Measurements from ENCODE around the gene NSMCE1. TPM values are rescaled to one million over a fixed set of nuclear protein-coding genes. Genes with fewer than 3 reads are reported as not detected.

The NSMCE1 gene
- total RNA-seq, 8 experiments from 2014 or later: 52.1 to 81.8 (median 59.5) TPM

GRCh38 chr16:27221576-27222248, 46.9 kb downstream of the NSMCE1 start:
- Histone ChIP-seq H3K4me3 (no peak overlapping the region), H3K27ac (no peak overlapping the region), H3K4me1 (replicated peaks in 1 of 2) (peaks cover 0 to 9% of the 10 kb centered on the region in 2 donors)
- in situ Hi-C loops (cut with MboI; ENCODE audit: low pct_unique_long_range_greater_than_20kb in 2 of 9, low sequenced_read_pairs in 9 of 9, unreplicated experiment in 9 of 9): no loop called here
- ATAC-seq (replicated peaks in 6 of 8): no peak
- WGBS, 10 experiments: 27 to 100% (median 99%) methylated on average over 1 to 7 of the region's 8 CpGs; no CpG with 5 or more reads in 3 of the 10 experiments

GRCh38 chr16:27220991-27221390, 47.6 kb downstream of the NSMCE1 start:
- WGBS, 10 experiments: 38 to 100% (median 86%) methylated on average over 1 to 14 of the region's 16 CpGs; no CpG with 5 or more reads in 4 of the 10 experiments
- in situ Hi-C loops (cut with MboI; ENCODE audit: low pct_unique_long_range_greater_than_20kb in 2 of 9, low sequenced_read_pairs in 9 of 9, unreplicated experiment in 9 of 9): no loop called here
- H3K27ac ChIP-seq: no peak overlapping the region
- H3K4me3 ChIP-seq: no peak overlapping the region
- ATAC-seq (replicated peaks in 6 of 8): no peak
- H3K4me1 ChIP-seq (replicated peaks in 1 of 2): peaks cover 0 to 9% of the 10 kb centered on the region in 2 donors

GRCh38 chr16:27220527-27220926, 48.0 kb downstream of the NSMCE1 start:
- in situ Hi-C loops (cut with MboI; ENCODE audit: low pct_unique_long_range_greater_than_20kb in 2 of 9, low sequenced_read_pairs in 9 of 9, unreplicated experiment in 9 of 9): no loop called here

GRCh38 chr16:27220120-27220519, 48.5 kb downstream of the NSMCE1 start:
- no peak overlapping the region for H3K27ac ChIP-seq
- in situ Hi-C loops (cut with MboI; ENCODE audit: low pct_unique_long_range_greater_than_20kb in 2 of 9, low sequenced_read_pairs in 9 of 9, unreplicated experiment in 9 of 9): no loop called here
- 40 to 94% (median 84%) methylated on average over 1 to 5 of the region's 9 CpGs; no CpG with 5 or more reads in 4 of the 10 experiments for WGBS, 10 experiments
- no peak overlapping the region for H3K4me3 ChIP-seq
- no peak for ATAC-seq (replicated peaks in 6 of 8)
- peaks cover 0 to 9% of the 10 kb centered on the region in 2 donors for H3K4me1 ChIP-seq (replicated peaks in 1 of 2)

More at GRCh38 chr16:27220527-27220926, 48.0 kb downstream of the NSMCE1 start:
- Histone ChIP-seq H3K27ac (no peak overlapping the region), H3K4me1 (replicated peaks in 1 of 2) (peaks cover 0 to 9% of the 10 kb centered on the region in 2 donors), H3K4me3 (no peak overlapping the region)
- no peak for ATAC-seq (replicated peaks in 6 of 8)
- 71 to 100% (median 86%) methylated on average over 1 to 4 of the region's 8 CpGs; no CpG with 5 or more reads in 3 of the 10 experiments for WGBS, 10 experiments

- in situ Hi-C loops (cut with MboI; ENCODE audit: low pct_unique_long_range_greater_than_20kb in 2 of 9, low sequenced_read_pairs in 9 of 9, unreplicated experiment in 9 of 9): no loop called here
- WGBS, 10 experiments: 50 to 100% (median 76%) methylated on average over 1 to 7 of the region's 10 CpGs; no CpG with 5 or more reads in 3 of the 10 experiments
- H3K27ac ChIP-seq: no peak overlapping the region
- peaks cover 0 to 9% of the 10 kb centered on the region in 2 donors for H3K4me1 ChIP-seq (replicated peaks in 1 of 2)
- H3K4me3 ChIP-seq: no peak overlapping the region
- ATAC-seq (replicated peaks in 6 of 8): no peak
These were observed 49.4 kb downstream of the NSMCE1 start for GRCh38 chr16:27219161-27219560.

- WGBS, 10 experiments: 51 to 100% (median 93%) methylated on average over 1 to 7 of the region's 9 CpGs; no CpG with 5 or more reads in 6 of the 10 experiments
- Histone ChIP-seq H3K4me3 (no peak overlapping the region), H3K4me1 (replicated peaks in 1 of 2) (peaks cover 0 to 9% of the 10 kb centered on the region in 2 donors), H3K27ac (no peak overlapping the region)
- in situ Hi-C loops (cut with MboI; ENCODE audit: low pct_unique_long_range_greater_than_20kb in 2 of 9, low sequenced_read_pairs in 9 of 9, unreplicated experiment in 9 of 9): no loop called here
- no peak for ATAC-seq (replicated peaks in 6 of 8)
These were observed 49.8 kb downstream of the NSMCE1 start for GRCh38 chr16:27218756-27219155.

GRCh38 chr16:27217256-27217655, 51.3 kb downstream of the NSMCE1 start:
- ATAC-seq (replicated peaks in 6 of 8): peak in 7 of 8 experiments; percentile 72 to 96 (median 94)
- WGBS, 10 experiments: 39 to 78% (median 60%) methylated on average over 1 to 10 of the region's 10 CpGs; no CpG with 5 or more reads in 4 of the 10 experiments
- peaks cover 0 to 9% of the 10 kb centered on the region in 2 donors for H3K4me1 ChIP-seq (replicated peaks in 1 of 2)
- in situ Hi-C loops (cut with MboI; ENCODE audit: low pct_unique_long_range_greater_than_20kb in 2 of 9, low sequenced_read_pairs in 9 of 9, unreplicated experiment in 9 of 9): no loop called here
- peak overlapping the region; percentile 44 to 66 for H3K27ac ChIP-seq
- peak overlapping the region in 1 of 5 donors; percentile 5 for H3K4me3 ChIP-seq

GRCh38 chr16:27216297-27216885, 52.2 kb downstream of the NSMCE1 start:
- Histone ChIP-seq H3K27ac (no peak overlapping the region), H3K4me1 (replicated peaks in 1 of 2) (peaks cover 0 to 9% of the 10 kb centered on the region in 2 donors), H3K4me3 (no peak overlapping the region)
- no peak for ATAC-seq (replicated peaks in 6 of 8)
- in situ Hi-C loops (cut with MboI; ENCODE audit: low pct_unique_long_range_greater_than_20kb in 2 of 9, low sequenced_read_pairs in 9 of 9, unreplicated experiment in 9 of 9): no loop called here
- 60 to 100% (median 100%) methylated on average over 1 to 6 of the region's 16 CpGs; no CpG with 5 or more reads in 5 of the 10 experiments for WGBS, 10 experiments

GRCh38 chr16:27215660-27216059, 52.9 kb downstream of the NSMCE1 start:
- H3K27ac ChIP-seq: no peak overlapping the region
- 75 to 100% (median 100%) methylated on average over 1 of the region's 7 CpGs; no CpG with 5 or more reads in 7 of the 10 experiments for whole genome bisulfite sequencing, 10 experiments
- peaks cover 0 to 9% of the 10 kb centered on the region in 2 donors for H3K4me1 ChIP-seq (replicated peaks in 1 of 2)
- H3K4me3 ChIP-seq: no peak overlapping the region
- in situ Hi-C loops (cut with MboI; ENCODE audit: low pct_unique_long_range_greater_than_20kb in 2 of 9, low sequenced_read_pairs in 9 of 9, unreplicated experiment in 9 of 9): no loop called here
- no peak for ATAC-seq (replicated peaks in 6 of 8)

- Histone ChIP-seq H3K4me3 (no peak overlapping the region), H3K4me1 (replicated peaks in 1 of 2) (peaks cover 0 to 9% of the 10 kb centered on the region in 2 donors), H3K27ac (no peak overlapping the region)
- in situ Hi-C loops (cut with MboI; ENCODE audit: low pct_unique_long_range_greater_than_20kb in 2 of 9, low sequenced_read_pairs in 9 of 9, unreplicated experiment in 9 of 9): no loop called here
- ATAC-seq (replicated peaks in 6 of 8): no peak
- 91 to 100% (median 100%) methylated on average over 1 to 15 of the region's 19 CpGs; no CpG with 5 or more reads in 1 of the 10 experiments for WGBS, 10 experiments
These were observed 54.2 kb downstream of the NSMCE1 start for GRCh38 chr16:27214084-27214961.

GRCh38 chr16:27211026-27211425, 57.5 kb downstream of the NSMCE1 start:
- ATAC-seq (replicated peaks in 6 of 8): no peak
- in situ Hi-C loops (cut with MboI; ENCODE audit: low pct_unique_long_range_greater_than_20kb in 2 of 9, low sequenced_read_pairs in 9 of 9, unreplicated experiment in 9 of 9): no loop called here
- Histone ChIP-seq H3K27ac (no peak overlapping the region), H3K4me1 (replicated peaks in 1 of 2) (no peaks in the 10 kb centered on the region), H3K4me3 (no peak overlapping the region)
- WGBS, 10 experiments: 40 to 100% (median 88%) methylated on average over 1 to 10 of the region's 10 CpGs; no CpG with 5 or more reads in 1 of the 10 experiments

- ATAC-seq (replicated peaks in 6 of 8): no peak
- 77 to 92% (median 91%) methylated on average over 2 to 6 of the region's 17 CpGs; no CpG with 5 or more reads in 6 of the 10 experiments for WGBS, 10 experiments
- no peak overlapping the region for H3K4me3 ChIP-seq
- no peaks in the 10 kb centered on the region for H3K4me1 ChIP-seq (replicated peaks in 1 of 2)
- in situ Hi-C loops (cut with MboI; ENCODE audit: low pct_unique_long_range_greater_than_20kb in 2 of 9, low sequenced_read_pairs in 9 of 9, unreplicated experiment in 9 of 9): no loop called here
- H3K27ac ChIP-seq: no peak overlapping the region
These were observed 58.4 kb downstream of the NSMCE1 start for GRCh38 chr16:27210174-27210573.

All from motor neuron (in vitro differentiated cells).